Lung (tissue), 12 donors: Measurements from ENCODE around the gene LCN15. TPM values are rescaled to one million over a fixed set of nuclear protein-coding genes. Genes with fewer than 3 reads are reported as not detected.
"Not testable (repeated sequence)": the region's sequence is repeated elsewhere in the genome, so short reads cannot be mapped to it uniquely, and the experiment has no call there.

Experiments used
- ATAC-seq: fragments of 200-7000 bp; cut with Tn5 transposase; one replicate; pipeline ENCODE4 v1.9.1; 2020; ENCODE audit warnings: moderate number of reproducible peaks; ENCODE audit not compliant: insufficient read depth, low FRiP score
- DNase-seq, 3 donors: peaks; one replicate each; pipeline ENCODE4 v3.0.0-alpha.2; 2013 to 2017
- H3K27ac ChIP-seq, 2 donors: one replicate each; pipeline ENCODE4 v1.5.1; 2013; ENCODE audit warnings: mild to moderate bottlenecking in 2 of 2, moderate library complexity in 2 of 2, control low read depth in 1 of 2, inconsistent platforms in 1 of 2, low read depth in 1 of 2, low read length in 1 of 2
- H3K27me3 ChIP-seq, 3 donors: one replicate each; pipeline ENCODE4 v1.5.1; 2013; ENCODE audit warnings: low read length in 2 of 3; ENCODE audit not compliant: control insufficient read depth in 3 of 3, insufficient read depth in 3 of 3
- H3K36me3 ChIP-seq, 4 donors: one replicate each; pipeline ENCODE4 v1.5.1; 2013; ENCODE audit warnings: low read length in 4 of 4, mild to moderate bottlenecking in 1 of 4, moderate library complexity in 1 of 4; ENCODE audit not compliant: control insufficient read depth in 4 of 4, insufficient read depth in 4 of 4
- H3K4me1 ChIP-seq, 5 donors: one replicate each; pipeline ENCODE4 v1.5.1; 2013; ENCODE audit warnings: low read length in 5 of 5, mild to moderate bottlenecking in 2 of 5, moderate library complexity in 1 of 5; ENCODE audit not compliant: control insufficient read depth in 5 of 5, insufficient read depth in 5 of 5
- H3K4me3 ChIP-seq: one replicate; pipeline ENCODE4 v1.5.1; 2013; ENCODE audit warnings: mild to moderate bottlenecking, control low read depth, moderate library complexity
- H3K9ac ChIP-seq, 2 donors: one replicate each; pipeline ENCODE4 v1.5.1; 2013; ENCODE audit warnings: low read length in 2 of 2, control low read depth in 1 of 2; ENCODE audit not compliant: insufficient read depth in 1 of 2
- H3K9me3 ChIP-seq, 4 donors: one replicate each; pipeline ENCODE4 v1.5.1; 2013; ENCODE audit warnings: low read length in 3 of 4, mild to moderate bottlenecking in 1 of 4, moderate library complexity in 1 of 4; ENCODE audit not compliant: control insufficient read depth in 4 of 4, insufficient read depth in 3 of 4
- CTCF ChIP-seq: IDR thresholded peaks from 2 replicates; pipeline ENCODE4 v1.5.1; 2012; ENCODE audit warnings: mild to moderate bottlenecking; ENCODE audit errors: control extremely low read depth, extremely low read depth
- WGBS, 2 donors: extraction: QIAGEN DNeasy Blood & Tissue Kit; methylation state at CpG; one replicate each; pipeline ENCODE4 v1.1.7; 2013; 5-methylcytosine and 5-hydroxymethylcytosine counted together
- polyA plus RNA-seq, 2 donors: library from polyadenylated mRNA; stranded (reverse); fragments of 200-250 nt; gene quantifications; one replicate each; pipeline ENCODE4 v1.2.1, GENCODE V29; 2013
- total RNA-seq, 2 donors: library from RNA; depleted of rRNA in 1 of 2; stranded (reverse); fragments of >200 nt in 1 of 2; gene quantifications; one replicate each; pipeline ENCODE4 v1.2.1, GENCODE V29; 2014 to 2021
- donor health status: control.
- donor health status: control.
- donor health status: Bipolar disorder and iron deficiency.
- donor health status: healthy.
- donor health status: DM: yes; HTN: yes; CAD: no.

The LCN15 gene
- total and polyA plus RNA-seq, 4 donors, result 0.16 TPM; not detected in 3

GRCh38 chr9:136787690-136788400 is 23.5 kb upstream of the LCN15 start:
- 18 to 26% methylated on average over 21 of the region's 21 CpGs for WGBS, 2 donors
- Histone ChIP-seq H3K27ac (no peak overlapping the region), H3K4me3 (no peak overlapping the region), H3K9ac (no peak overlapping the region), H3K4me1 (peaks cover 0 to 20% (median 7%) of the 10 kb centered on the region in 5 donors), H3K36me3 (peaks cover 0 to 1% (median 0%) of the 10 kb centered on the region in 4 donors), H3K9me3 (no peaks in the 10 kb centered on the region), H3K27me3 (no peaks in the 10 kb centered on the region)
- ATAC-seq (no peak), DNase-seq (peak; percentile 76 to 83 (median 80))
- peak; percentile 97 for TF ChIP-seq CTCF

GRCh38 chr9:136786983-136787382 is 22.7 kb upstream of the LCN15 start:
- H3K9ac ChIP-seq, DNase-seq, H3K9me3 ChIP-seq, H3K36me3 ChIP-seq, H3K27ac ChIP-seq, H3K27me3 ChIP-seq, H3K4me3 ChIP-seq, ATAC-seq: not testable (repeated sequence)
- peaks cover 0 to 17% (median 4%) of the 10 kb centered on the region in 5 donors for H3K4me1 ChIP-seq
- 37 to 55% methylated on average over 4 of the region's 4 CpGs for WGBS, 2 donors

- Histone ChIP-seq H3K4me1 (peaks cover 0 to 15% (median 4%) of the 10 kb centered on the region in 5 donors), H3K36me3 (no peaks in the 10 kb centered on the region), H3K4me3 (no peak overlapping the region), H3K27me3 (no peaks in the 10 kb centered on the region), H3K27ac (no peak overlapping the region), H3K9ac (no peak overlapping the region), H3K9me3 (no peaks in the 10 kb centered on the region)
- ATAC-seq (no peak), DNase-seq (no peak)
- 77 to 87% methylated on average over 10 of the region's 10 CpGs for WGBS, 2 donors
- no peak for TF ChIP-seq CTCF
Measured at GRCh38 chr9:136786451-136786850, 22.1 kb upstream of the LCN15 start.

- H3K4me1 ChIP-seq, result peaks cover 0 to 15% (median 4%) of the 10 kb centered on the region in 5 donors
- H3K36me3 ChIP-seq, H3K4me3 ChIP-seq, H3K27ac ChIP-seq, DNase-seq, H3K9me3 ChIP-seq, H3K27me3 ChIP-seq, H3K9ac ChIP-seq, ATAC-seq: not testable (repeated sequence)
- WGBS, 2 donors, result 89 to 90% methylated on average over 23 of the region's 23 CpGs
Measured at GRCh38 chr9:136785565-136786355, 21.4 kb upstream of the LCN15 start.
